ENCODE results near the gene BRDT. TPM values are rescaled to one million over a fixed set of nuclear protein-coding genes. Genes with fewer than 3 reads are reported as not detected.

Gene BRDT
- total RNA-seq, 1 donor from 2014 or later, result not detected

DNA sequence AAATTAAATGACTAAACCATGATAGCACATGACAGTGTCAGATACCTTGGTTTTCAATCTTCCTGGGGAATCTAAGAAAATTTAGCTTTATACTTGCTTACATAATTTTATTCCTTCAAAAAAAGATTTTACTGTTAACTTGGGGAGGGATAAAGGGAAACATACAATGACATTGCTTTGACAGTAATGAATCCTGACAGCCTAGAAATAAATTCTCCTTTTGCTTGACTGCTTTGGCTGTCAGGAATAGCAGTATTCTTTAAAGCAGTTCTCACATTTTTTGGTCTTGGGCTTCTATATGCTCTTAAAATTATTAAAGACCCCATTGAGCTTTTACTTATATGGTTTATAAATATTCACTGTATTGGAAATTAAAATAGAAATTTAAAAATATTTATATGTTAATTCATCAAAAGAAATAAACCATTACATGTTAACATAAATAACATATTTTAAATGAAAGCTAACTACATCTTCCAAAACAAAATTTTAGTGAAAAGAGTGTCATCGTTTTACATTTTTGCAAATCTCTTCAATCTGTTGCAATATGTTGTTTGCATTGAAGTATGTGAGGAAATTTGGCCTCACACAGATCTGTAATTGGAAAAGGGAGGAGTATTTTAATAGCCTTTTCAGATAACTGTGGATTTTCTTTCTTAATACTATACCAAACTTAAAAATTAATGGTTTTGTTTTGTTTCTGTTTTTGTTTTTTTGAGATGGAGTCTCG is 96.7 kb downstream of the BRDT start:
- no peak for DNase-seq (ENCODE audit: low read depth)
- Histone ChIP-seq H3K27me3 (ENCODE audit: control insufficient read depth, insufficient read depth, low read length) (no peaks in the 10 kb centered on the region), H3K36me3 (ENCODE audit: control insufficient read depth, insufficient read depth, low read length) (no peaks in the 10 kb centered on the region), H3K4me3 (ENCODE audit: low read depth, low read length) (no peak overlapping the region)
- TF ChIP-seq, protein P1, sequence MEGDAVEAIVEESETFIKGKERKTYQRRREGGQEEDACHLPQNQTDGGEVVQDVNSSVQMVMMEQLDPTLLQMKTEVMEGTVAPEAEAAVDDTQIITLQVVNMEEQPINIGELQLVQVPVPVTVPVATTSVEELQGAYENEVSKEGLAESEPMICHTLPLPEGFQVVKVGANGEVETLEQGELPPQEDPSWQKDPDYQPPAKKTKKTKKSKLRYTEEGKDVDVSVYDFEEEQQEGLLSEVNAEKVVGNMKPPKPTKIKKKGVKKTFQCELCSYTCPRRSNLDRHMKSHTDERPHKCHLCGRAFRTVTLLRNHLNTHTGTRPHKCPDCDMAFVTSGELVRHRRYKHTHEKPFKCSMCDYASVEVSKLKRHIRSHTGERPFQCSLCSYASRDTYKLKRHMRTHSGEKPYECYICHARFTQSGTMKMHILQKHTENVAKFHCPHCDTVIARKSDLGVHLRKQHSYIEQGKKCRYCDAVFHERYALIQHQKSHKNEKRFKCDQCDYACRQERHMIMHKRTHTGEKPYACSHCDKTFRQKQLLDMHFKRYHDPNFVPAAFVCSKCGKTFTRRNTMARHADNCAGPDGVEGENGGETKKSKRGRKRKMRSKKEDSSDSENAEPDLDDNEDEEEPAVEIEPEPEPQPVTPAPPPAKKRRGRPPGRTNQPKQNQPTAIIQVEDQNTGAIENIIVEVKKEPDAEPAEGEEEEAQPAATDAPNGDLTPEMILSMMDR (IDR thresholded peaks at IDR 0.05; ENCODE audit: insufficient read depth, low read length, severe bottlenecking), result no peak
- FAIRE-seq, result no peak

GRCh38 chr1:92051948-92052347 is 102.7 kb downstream of the BRDT start:
- no peak overlapping the region for H3K4me3 ChIP-seq (ENCODE audit: low read depth, low read length)
- TF ChIP-seq, protein P1 (IDR thresholded peaks at IDR 0.05; ENCODE audit: insufficient read depth, low read length, severe bottlenecking), result no peak
- H3K36me3 ChIP-seq (ENCODE audit: control insufficient read depth, insufficient read depth, low read length), result no peaks in the 10 kb centered on the region
- FAIRE-seq (no peak), DNase-seq (ENCODE audit: low read depth) (no peak)
- no peaks in the 10 kb centered on the region for H3K27me3 ChIP-seq (ENCODE audit: control insufficient read depth, insufficient read depth, low read length)

Other genes with a start within 250 kb of the BRDT start
- 0.51 and 1.8 TPM in 2 replicates for gene TGFBR3, start 63.2 kb upstream of the BRDT start, total RNA-seq
- 0.13 and 0.26 TPM in 2 replicates for gene EPHX4, start 80.6 kb downstream of the BRDT start, total RNA-seq
- gene SETSIP, start 126.0 kb downstream of the BRDT start, total RNA-seq, result 0.13 and 0.26 TPM in 2 replicates
- 2.6 and 4.1 TPM in 2 replicates for gene BTBD8, start 130.9 kb downstream of the BRDT start, total RNA-seq

All from bronchial epithelial cell (primary cell).